GM21447 (cell line): ENCODE results near the gene PARL.
"Not testable (repeated sequence)": the region's sequence is repeated elsewhere in the genome, so short reads cannot be mapped to it uniquely, and the experiment has no call there.

Source experiments
- ATAC-seq: cut with Tn5 transposase; IDR thresholded peaks from one replicate; pipeline ENCODE4 v1.9.1; 2021; ENCODE audit not compliant: unreplicated experiment

PARL gene

GRCh38 chr3:183796372-183796771, 88.3 kb downstream of the PARL start:
- no peak for ATAC-seq

- no peak for ATAC-seq
Observed at GRCh38 chr3:183794452-183794851, 90.2 kb downstream of the PARL start.

GRCh38 chr3:183792976-183793375, 91.7 kb downstream of the PARL start:
- ATAC-seq, result no peak

- ATAC-seq, result no peak
Observed at GRCh38 chr3:183790700-183791099, 94.0 kb downstream of the PARL start.

GRCh38 chr3:183789826-183790225, 94.9 kb downstream of the PARL start:
- no peak for ATAC-seq

- ATAC-seq, result not testable (repeated sequence)
Observed at GRCh38 chr3:183784503-183784902, 100.2 kb downstream of the PARL start.

- no peak for ATAC-seq
Observed at GRCh38 chr3:183782576-183783276, 102.0 kb downstream of the PARL start.

- ATAC-seq, result no peak
Observed at GRCh38 chr3:183781246-183781645, 103.4 kb downstream of the PARL start.

- ATAC-seq, result no peak
Observed at GRCh38 chr3:183779896-183780465, 104.7 kb downstream of the PARL start.
